SU-DHL-6 (cell line): ENCODE data around the gene GNAO1.

Experiments used
- EZH2phosphoT487 ChIP-seq: fragments of 200-600 bp; sonication (generic), shearing (Covaris generic); conservative IDR thresholded peaks from 2 replicates; pipeline ENCODE4 v1.6.1; 2018; ENCODE audit warnings: mild to moderate bottlenecking, antibody characterized with exemption, low read length, moderate library complexity, mixed read lengths
- TF ChIP-seq, protein P1 (sequence below): fragments of 200-600 bp; sonication (generic); IDR thresholded peaks from one replicate; pipeline ENCODE4 v1.5.1; 2017; ENCODE audit warnings: antibody characterized with exemption, mild to moderate bottlenecking, low read length, moderate library complexity; ENCODE audit not compliant: insufficient read depth, poor library complexity, severe bottlenecking

DNA sequence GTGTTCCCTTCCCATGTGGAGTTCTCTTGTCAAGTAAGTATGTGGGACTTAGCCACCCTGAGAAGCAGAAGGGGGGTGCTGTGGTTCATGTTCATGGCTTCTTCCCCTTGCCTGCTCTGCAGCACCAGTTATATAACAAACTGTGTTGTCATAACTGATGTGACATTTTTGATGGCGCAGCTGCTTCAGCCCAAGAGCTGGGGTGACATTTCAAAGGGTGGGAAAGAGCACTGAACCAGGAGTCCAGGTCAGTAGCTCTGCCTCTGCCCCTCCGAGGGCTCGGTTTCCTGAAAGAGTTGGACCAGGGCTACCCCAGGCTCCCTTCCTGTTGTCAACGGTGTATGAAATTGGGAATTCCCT is 7.4 kb downstream of the GNAO1 start:
- TF ChIP-seq, protein P1, sequence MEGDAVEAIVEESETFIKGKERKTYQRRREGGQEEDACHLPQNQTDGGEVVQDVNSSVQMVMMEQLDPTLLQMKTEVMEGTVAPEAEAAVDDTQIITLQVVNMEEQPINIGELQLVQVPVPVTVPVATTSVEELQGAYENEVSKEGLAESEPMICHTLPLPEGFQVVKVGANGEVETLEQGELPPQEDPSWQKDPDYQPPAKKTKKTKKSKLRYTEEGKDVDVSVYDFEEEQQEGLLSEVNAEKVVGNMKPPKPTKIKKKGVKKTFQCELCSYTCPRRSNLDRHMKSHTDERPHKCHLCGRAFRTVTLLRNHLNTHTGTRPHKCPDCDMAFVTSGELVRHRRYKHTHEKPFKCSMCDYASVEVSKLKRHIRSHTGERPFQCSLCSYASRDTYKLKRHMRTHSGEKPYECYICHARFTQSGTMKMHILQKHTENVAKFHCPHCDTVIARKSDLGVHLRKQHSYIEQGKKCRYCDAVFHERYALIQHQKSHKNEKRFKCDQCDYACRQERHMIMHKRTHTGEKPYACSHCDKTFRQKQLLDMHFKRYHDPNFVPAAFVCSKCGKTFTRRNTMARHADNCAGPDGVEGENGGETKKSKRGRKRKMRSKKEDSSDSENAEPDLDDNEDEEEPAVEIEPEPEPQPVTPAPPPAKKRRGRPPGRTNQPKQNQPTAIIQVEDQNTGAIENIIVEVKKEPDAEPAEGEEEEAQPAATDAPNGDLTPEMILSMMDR: no peak
- no peak for TF ChIP-seq EZH2phosphoT487
